NCI-H2107 treated with DMSO at 0.1 percent for 48 hours (cell line): ENCODE results near the gene TAGAP.
"Not testable (repeated sequence)": the region's sequence is repeated elsewhere in the genome, so short reads cannot be mapped to it uniquely, and the experiment has no call there.

ENCODE experiments used
- DNase-seq: peaks from one replicate; lab custom pipeline; 2025; ENCODE audit not compliant: unreplicated experiment; lab: John Stamatoyannopoulos, UW

The TAGAP gene

GRCh38 chr6:159013229-159013628 lies 31.6 kb downstream of the TAGAP start:
- no peak for DNase-seq

GRCh38 chr6:159012201-159012600 lies 32.6 kb downstream of the TAGAP start:
- no peak for DNase-seq

- DNase-seq = not testable (repeated sequence)
Observed at GRCh38 chr6:159010037-159010612, 34.7 kb downstream of the TAGAP start.

DNA sequence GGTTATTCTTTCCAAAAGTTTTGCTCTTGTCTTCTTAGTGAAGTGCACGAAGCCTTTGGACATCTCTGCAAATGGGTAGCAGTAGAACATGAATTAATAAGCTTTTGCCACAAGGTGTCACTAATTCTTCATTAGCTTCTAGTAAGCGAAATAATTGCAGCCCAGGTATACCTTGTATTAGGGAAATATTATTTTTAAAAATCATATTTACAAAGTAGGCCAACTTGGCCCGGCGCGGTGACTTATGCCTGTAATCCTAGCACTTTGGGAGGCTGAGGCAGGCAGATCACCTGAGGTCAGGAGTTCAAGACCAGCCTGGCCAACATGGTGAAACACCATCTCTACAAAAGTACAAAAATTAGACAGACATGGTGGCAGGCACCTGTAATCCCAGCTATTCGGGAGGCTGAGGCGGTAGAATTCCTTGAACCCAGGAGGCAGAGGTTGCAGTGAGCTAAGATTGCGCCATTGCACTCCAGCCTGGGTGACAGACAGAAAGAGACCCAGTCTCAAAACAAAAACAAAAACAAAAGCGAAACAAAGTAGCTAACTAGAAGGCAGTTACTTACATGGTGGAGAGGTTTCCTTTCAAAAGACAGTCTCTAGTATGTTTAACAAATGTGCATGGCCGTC lies 36.0 kb downstream of the TAGAP start:
- DNase-seq = peak; percentile 17

DNA sequence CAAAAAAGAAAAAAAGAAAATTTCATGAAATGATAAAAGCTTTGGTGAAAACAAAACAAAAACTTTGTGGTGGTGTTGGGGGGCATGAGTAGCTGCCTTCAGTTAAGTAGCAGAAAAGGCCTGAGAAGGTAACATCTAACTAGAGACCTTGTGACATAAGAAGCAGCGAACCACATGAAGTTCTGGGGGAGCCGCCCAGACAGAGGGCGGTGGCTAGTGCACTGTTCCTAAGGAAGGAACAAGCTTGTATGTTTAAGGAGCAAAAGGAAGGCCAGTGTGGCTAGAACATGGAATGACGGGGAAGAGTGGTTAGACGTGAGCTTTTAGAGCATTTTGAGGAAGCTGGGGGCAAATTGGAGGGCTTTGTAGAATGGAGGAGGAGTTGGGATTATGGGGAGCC lies 37.3 kb downstream of the TAGAP start:
- no peak for DNase-seq

DNA sequence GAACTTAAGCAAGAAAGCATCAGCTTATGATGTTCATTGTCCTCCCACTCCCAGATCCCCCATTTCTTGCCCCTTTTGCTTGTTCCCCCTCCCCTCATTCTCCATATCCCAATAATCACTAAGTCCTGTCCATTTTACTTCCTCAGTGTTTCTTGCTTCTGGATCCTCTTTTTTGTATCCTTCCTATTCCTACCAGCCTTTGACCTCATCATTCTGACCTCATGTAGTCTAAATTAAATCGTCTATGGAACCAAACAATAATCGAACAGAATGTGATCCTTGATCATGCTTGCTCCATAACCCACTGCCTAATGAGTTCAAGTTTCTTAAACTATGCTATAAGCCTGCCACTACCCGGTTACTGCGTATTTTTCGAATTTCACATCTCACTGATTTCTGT lies 39.4 kb downstream of the TAGAP start:
- no peak for DNase-seq

DNA sequence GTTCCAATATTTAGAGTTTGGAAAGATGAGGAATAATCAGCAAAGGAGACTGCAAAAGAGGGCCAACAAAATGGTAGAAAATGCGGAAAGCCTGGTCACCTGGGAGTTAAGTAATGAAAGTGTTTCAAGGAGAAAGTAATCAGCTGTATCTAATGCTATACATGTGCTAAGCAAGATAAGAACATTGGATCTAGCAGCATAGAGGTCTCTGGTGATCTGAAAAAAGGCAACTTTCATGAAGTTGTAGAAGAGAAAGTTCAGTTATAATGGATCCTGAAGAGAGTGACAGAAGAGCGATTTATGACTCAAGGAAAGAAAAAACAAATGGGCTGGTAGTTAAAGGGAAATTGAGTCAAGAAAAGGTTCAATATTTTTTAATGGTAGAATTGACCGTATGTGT lies 40.2 kb downstream of the TAGAP start:
- DNase-seq = no peak

GRCh38 chr6:159002432-159003155 lies 42.2 kb downstream of the TAGAP start:
- no peak for DNase-seq

GRCh38 chr6:158999666-159000403 lies 45.0 kb downstream of the TAGAP start, which contains the start of gene RSPH3:
TSS of gene RSPH3 (minus strand) at chr6:159000202. CDS start at chr6:158999550, 652 bp downstream.
- DNase-seq = peak; percentile 89

- DNase-seq = no peak
Observed at GRCh38 chr6:158999154-158999665, 45.6 kb downstream of the TAGAP start.

DNA sequence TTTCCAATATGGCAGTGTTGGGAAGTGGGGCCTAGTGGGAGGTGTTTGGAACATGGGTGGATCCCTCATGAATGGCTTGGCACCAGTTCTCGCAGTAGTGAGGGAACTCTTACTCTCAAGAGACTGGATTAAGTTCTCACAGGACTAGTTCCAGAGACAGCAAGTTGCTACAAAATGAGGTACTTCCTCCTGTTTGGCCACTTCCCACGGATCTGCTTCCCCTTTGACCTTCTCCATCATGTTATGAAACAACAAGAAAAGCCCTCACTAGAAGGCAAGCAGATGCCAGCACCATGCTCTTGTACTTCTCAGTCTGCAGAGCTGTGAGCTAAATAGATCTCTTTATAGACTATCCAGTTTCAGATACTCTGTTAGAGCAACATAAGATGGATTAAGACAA lies 47.9 kb downstream of the TAGAP start:
- DNase-seq = no peak

DNA sequence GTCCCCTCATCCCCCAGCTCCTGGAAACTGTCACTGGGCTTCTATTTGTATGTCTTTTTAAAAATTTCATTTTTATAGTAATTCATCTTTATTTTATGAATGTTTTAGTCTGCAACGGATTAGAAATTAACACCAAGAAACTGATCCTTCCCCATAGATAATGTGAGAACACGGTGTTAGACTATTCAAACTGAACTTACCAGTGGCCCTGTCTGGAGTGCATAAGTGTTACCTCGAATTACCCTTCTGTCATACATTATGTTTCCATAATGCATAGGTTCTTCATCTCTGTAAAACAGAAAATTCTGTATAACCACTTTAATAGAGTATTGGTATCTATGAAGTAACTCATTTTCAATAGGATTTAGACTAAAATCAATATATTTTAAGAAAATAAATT lies 51.2 kb downstream of the TAGAP start:
- no peak for DNase-seq

DNA sequence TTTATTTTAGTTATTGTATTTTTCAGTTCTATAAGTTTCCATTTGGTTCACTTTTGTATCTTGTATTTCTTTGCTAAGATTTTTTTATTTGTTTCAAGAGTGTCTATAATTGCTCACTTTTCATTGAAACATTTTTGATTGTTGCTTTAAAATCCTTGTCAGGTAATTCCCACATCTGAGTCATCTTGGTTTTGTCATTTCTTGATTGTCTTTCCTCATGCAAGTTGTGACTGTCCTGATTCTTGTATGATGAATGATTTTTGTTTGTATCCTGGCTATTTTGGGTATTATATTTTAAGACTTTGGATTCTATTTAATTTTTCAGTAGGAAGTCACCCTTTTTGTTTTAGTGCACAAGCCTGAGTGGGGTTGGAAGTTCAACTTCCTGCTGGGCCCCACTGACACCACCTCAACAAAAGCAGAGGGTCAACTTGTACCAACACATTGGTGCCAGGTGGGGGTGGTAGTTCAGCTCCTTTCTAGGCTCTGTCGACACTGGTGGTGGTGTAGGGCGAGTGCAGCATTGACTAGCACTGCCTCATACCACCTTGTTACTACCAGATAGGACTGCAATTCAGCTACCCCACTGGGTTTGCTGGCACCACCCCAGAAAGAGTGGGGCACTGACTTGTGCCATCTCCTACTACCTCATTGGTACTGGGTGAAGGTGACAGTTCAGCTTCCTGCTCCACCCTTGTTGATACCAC lies 53.6 kb downstream of the TAGAP start:
- DNase-seq = no peak

- DNase-seq = not testable (repeated sequence)
Observed at GRCh38 chr6:158989711-158990110, 55.1 kb downstream of the TAGAP start.

DNA sequence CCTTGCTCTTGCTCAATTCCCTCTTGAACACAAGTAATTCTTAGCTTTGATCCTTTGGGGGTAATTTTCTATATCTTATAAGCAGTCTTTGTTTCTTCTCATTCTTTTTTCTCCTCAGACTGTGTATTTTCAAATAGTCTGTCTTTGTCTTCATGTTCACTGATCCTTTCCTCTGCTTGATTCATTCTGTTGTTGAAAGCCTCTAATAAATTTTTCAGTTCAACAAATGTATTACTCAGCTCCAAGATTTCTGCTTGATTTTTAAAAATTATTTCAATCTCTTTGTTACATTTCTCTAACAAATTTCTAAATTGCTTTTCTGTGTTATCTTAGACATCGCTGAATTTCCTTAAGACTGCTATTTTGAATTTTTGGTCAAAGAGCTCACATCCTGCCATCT lies 56.3 kb downstream of the TAGAP start:
- DNase-seq = no peak

DNA sequence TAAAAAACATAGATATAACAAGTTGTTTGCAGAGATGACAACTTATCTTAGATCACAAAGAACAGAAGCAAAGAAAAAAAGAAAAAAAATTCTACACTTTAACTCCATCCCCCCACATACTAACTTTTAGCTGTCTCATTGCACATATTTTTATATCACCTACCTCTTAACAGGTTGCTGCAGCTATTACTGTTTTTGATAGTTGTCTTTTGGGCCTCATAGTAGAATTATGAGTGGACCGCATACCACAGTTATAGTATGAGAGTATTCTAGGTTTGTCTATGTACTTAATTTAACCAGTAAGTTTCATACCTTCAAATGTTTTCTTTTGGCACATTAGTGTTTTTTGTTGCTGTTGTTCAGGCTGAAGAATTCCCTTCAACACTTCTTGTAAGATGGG lies 57.1 kb downstream of the TAGAP start:
- DNase-seq = no peak
